Activated T-cell treated with anti-CD3 and anti-CD28 coated beads, Interleukin-2, amount 50 U/mL, for 48 hours (primary cell): ENCODE measurements around the gene SULT1C2.

Experiments used
- DNase-seq, 2 experiments: peaks; one replicate each; pipeline ENCODE4 v3.0.0-alpha.2; 2020

The SULT1C2 gene

DNA sequence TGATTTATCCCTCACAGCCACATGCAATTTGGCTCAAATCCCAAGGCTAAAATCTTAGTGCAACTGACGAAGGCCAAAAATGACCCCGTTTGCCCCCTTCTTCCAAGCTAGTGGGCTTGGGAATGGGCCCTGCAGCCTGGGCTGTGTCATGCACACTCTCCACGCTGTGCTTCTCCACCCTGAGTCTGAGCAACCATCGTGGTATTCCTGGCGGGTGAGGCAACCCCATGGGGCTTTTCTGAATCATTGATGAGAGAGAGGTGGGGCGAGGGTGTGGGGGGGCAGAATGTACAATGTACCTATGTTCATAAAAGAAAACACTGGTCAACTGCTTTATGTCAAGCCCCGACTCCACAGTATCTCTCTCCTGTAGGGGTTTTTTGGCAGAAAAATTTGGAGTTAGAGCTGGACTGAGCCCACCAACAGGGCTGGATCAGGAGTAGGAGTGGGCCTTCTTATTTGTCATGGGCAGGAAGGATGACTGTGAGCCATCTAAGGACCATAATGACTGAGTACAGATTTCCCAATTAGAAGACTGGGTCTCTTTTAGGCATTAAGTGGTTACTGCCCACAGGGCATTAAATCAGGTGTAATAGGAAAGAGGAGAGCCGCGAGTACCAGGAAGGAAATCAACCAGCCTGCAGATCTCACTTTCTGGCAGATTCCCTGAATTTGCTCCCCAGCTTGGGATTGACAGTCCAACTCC, 8.9 kb downstream of the SULT1C2 start:
- no peak for DNase-seq

DNA sequence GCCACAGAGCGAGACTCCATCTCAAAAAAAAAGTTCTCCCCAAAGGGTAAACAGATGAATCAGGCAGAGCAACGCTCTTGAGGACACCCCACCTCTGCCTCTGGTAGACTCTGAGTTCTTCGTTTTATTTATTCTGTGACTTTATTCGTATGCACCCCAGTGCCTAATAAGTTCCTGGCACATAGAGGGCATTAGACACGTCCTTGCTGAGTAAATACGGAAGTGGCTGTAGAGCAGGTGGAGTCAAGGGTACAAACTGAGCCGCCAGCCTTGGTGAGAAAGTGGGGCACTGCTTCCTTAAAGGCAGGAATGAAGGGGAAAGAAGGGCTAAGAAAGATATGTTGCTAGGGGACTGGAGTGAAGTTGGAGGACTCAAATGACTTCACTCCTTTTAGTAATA, 12.9 kb downstream of the SULT1C2 start:
- DNase-seq, result no peak

GRCh38 chr2:108304975-108305374, 16.3 kb downstream of the SULT1C2 start:
- DNase-seq, result no peak

DNA sequence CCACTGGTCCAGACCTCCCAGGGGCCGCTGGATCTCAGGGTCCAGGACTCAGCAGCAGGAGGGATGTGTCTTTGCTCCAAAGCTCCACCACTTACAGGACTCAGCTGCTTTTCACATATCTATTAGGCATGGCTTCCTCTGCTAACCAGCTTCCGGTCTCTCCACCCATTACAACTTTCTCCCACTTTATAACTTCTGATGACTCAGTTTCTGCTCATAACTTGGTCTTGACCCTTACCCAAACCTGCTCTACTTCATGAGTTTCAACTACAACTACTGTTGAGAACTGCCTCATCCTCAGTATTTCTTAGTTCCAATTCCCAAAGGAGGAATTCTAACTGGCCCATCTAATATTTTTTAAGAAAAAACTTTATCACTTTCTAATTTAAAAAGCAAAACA, 17.2 kb downstream of the SULT1C2 start:
- no peak for DNase-seq

DNA sequence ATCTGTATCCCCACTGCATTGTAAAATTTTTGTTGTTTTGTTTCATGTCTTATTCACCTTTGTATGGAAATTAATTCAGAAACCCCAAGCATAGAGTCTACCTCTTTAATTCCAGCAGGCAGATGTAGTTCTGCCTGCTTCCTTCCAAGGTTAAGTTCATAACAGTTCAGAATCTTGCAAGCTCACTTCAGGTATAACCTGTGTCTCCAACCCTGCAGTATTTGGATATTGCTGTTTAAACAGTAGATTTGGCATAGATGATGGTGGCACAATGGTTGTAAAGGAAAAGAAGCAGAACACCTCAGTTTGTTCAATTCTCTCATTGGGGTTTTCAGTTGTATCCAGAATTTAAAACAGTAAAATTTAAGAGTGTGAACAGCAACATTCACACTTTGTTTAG, 21.2 kb downstream of the SULT1C2 start:
- DNase-seq, result no peak

DNA sequence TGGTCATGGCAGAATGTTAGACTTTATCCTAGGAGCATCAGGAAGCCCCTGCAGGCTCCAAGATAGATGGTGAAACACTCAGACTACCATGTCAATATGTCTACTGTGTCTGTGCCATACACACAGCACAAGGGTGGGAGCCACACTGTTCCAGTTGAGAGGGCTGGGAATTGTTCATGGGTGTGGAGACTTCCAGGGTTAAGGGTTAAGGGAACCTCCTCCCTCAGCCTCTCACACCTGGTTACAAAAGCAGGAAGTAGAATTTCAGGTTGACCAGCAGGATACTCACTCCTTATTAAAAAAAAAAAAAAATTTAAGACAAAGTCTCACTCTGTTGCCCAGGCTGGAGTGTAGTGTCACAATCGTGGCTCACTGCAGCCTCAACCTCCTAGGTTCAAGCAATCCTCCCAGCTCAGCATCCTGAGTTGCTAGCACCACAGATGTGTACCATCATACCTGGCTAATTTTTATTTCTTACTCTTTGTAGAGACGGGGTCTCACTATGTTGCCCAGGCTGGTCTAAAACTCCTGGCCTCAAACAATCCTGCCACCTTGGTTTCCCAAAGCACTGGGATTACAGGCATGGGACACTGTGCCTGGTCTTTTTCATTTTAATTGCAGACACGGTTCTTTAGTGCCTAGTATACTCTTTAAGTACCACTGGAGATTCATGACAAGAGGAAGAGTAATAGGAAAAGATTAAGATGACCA, 26.0 kb downstream of the SULT1C2 start:
- no peak for DNase-seq

DNA sequence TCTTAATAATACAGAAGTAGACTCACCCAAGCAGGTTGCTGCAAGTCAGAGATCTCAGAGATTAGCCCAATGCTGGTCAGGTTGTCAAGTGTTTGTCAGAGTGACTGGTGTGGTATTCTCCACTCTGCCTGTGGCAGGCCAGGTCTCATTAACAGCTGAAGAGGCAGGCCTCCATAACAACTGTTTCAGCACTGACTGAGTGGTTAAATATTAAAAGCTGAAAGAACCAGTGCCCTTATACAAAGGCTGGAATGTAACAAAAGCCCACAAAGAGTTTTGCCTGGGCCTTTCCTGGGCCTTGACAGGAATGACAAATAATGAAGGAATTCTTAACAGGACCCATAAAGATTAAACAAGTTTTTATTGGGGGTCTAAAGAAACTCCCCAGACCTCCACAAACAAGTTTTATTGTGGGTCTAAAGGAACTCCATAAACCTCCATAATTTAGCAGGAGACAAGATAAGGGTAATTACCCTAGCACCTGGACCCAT, 26.8 kb downstream of the SULT1C2 start:
- DNase-seq, result no peak

DNA sequence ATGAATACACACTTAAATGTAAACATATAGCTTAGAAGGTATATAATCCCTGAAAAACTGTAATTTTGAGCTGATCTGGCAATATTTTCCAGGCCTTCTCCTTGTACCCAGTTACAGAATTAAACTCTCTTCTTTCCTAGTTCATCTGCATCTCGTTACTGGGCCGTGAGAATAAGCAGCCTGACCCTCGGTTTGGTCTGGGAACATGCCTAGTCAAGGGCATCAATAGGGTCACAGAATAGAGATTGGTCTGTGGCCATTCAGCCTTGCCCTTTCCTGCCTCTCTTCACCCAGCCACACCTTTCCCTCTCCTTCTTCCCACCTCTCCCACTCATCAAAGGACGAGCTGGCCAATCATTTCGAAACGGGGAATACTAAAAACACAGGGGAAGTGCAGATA, 27.3 kb downstream of the SULT1C2 start:
- no peak for DNase-seq

DNA sequence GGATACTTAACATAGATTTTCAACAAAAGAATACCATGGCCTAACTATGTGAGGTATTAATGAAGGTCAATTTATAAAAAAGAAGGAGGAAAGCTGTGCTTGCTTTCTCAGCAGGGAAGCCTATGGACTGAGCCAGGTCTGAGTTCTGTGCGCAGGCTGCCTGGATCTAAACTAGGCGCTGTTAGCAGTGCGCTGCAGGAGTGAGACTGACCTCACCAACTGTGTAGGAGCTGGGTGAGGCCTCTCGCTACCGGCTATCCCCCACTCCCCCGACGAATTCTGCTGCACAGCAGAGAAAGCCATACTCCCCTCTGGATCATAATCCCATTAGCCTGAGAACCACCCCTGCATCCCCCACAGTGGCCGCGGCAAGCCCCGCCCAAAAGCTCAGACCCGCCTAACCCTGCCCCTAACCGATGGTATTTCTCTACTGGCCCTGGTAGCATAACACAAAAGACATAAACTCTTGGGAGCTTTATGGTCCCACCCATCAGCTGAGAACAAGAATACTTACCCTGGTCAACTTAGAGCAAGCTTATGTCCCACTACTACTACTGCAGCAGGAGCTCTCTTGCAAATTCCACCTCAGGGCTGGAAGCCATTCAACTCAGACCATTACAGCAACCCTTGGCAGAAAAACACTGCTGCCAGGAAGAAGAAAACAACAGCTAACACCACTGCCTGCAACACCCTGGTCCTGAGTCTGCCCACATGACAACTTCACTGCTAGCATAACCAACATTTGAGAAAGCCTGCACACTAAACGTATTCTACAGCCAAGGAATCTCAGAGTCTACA, 28.0 kb downstream of the SULT1C2 start:
- no peak for DNase-seq

DNA sequence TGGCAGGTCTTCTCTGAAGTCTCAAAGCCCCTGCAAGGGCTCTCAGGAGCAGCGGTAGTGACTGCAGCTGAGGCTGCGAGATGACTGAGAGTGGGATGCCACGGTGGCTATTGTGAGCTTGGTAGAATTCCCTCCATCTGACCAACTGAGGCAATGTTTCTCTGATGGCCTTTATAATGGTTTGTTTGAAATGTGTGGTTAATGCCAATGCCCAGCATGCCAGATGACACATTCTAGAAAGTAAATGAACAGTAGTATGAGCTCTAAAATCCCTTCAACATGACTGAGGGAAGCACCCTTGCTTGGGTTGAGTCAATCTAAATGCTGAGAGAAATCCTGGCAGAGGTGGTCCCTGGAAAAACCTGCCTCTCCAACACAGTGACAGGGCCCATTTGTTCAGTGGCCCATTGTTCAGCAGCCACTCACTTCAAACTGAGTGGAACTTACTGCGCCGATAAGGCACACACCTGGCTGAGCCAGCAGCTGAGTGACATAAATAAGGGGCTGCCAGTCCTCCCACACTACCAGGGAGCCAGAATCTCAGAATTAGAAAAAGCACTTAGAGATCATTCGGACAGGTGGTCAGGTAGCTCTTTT, 31.7 kb downstream of the SULT1C2 start:
- DNase-seq, result no peak

DNA sequence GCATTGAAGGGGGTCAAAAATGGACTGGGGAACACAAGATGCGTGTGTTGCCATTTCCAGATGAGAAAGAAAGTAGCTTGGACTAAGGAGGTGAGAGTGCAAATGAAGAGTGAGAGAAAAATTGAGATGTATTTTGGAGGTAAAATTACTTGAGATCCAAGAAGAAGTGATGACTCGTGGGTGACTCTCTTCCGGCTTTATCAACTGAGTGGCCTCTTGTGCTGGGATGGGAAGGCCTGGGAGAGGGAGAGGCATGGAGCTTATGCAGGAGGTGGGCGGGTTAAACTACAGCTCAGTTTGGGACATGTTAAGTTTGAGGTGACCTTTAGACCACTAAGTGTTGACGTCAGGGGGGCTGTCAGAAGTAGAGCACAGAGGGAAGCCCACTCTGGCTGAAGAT, 34.9 kb downstream of the SULT1C2 start:
- DNase-seq, result no peak

GRCh38 chr2:108324531-108325255, 36.0 kb downstream of the SULT1C2 start:
- no peak for DNase-seq

DNA sequence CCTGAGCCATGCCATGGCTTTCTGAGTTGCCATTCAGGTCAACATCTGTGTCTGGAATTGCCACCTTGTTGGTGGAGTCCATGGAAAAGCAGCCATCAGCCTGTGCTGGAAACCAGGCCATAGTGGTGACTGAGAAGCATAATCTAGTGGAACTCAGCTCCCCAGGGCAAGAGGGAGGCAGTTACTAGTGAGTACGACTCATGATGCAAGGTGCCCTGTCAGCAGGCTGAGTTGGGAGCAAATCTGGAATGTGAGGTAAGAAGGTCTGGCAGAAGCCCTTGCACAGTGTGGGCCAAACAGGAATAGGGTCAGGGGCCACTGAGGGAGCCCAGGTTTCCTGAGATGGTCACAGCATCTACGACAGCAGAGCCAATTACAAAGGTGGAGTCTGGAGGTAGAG, 37.1 kb downstream of the SULT1C2 start:
- no peak for DNase-seq

- no peak for DNase-seq
Measured at GRCh38 chr2:108329771-108330170, 41.1 kb downstream of the SULT1C2 start.

DNA sequence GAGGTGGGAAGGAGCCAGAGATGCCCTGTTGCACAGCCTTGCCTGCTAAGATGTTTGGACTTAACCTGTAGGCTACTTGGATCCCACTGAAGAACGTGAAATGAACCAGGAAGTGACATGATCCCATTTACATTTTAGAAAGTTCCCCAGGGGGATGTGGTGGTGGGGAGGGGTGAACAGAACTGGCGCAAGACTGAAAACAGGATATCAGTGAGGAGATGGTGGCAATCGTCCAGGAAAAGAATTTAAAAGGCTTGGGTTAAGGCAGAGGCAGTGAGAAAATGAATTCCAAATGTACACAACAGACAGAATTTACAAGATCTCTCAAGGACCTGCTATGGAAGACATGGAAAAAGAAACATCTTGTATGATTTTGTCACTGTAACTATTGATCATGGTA, 42.3 kb downstream of the SULT1C2 start:
- no peak for DNase-seq

GRCh38 chr2:108345951-108346350, 57.3 kb downstream of the SULT1C2 start:
- DNase-seq, result no peak

DNA sequence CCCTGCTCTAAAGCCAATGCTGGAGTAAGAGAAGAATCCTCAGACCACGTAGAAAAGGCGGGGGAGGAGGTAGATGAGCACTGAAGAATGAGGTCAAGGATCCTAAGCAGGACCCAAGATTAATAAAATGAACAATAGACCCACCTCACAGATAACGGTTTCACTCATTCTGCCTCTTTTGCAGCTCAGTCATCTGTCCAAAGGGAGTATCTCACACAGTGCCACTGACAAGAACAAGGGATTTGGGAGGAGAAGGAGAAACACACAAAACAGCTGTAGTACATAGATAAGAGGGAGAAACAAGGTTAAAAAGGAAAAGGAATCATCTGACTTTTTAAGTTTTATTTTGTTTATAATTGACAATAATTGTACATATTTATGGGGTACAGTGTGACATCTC, 58.1 kb downstream of the SULT1C2 start:
- DNase-seq, result no peak

- no peak for DNase-seq
Measured at GRCh38 chr2:108347786-108348185, 59.1 kb downstream of the SULT1C2 start.

DNA sequence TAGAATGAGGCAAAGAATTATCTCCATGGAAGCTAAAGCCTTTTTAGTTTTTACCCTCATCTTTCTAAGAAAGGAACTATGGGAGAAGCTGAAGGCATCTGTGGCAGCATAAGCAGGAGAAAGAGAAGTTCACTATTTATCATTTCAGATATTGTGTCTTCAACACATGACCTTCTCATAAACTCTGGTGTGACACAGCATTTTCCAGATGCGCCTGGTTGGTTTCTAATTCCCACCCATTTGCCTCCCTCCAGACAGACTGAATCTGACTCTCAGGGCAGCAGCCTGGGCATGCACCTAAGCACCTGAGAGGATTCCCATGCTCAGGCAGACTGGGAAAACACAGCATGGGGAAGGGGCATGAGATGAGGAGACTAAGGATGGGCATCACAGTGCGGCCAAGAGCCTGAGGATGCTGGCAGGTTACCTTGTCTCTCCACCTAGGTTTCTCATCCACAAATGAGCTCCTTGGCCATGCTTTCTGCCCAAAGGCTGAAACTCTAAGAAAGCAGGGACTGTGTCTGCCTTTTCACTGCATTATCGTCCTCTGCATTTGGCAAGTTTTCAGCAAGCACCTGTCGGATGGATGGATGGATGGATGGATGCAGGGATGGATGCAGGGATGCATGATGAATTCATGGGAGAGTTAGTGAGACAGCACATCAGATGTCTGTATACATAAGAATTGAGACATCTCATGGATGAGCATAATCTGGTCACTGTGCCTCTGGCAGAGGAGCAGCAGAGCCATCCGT, 60.3 kb downstream of the SULT1C2 start:
- no peak for DNase-seq

GRCh38 chr2:108349571-108349928, 60.9 kb downstream of the SULT1C2 start:
- no peak for DNase-seq

GRCh38 chr2:108351889-108352288, 63.2 kb downstream of the SULT1C2 start:
- DNase-seq, result no peak

GRCh38 chr2:108354136-108354535, 65.4 kb downstream of the SULT1C2 start:
- DNase-seq, result no peak
